K562 (cell line): ENCODE measurements around the gene FXN. TPM values are rescaled to one million over a fixed set of nuclear protein-coding genes. Genes with fewer than 3 reads are reported as not detected.

Source experiments
- EHMT2 ChIP-seq: fragments of 450-650 bp; IDR thresholded peaks from 2 replicates; pipeline ENCODE4 v1.6.1; 2018; ENCODE audit warnings: antibody characterized with exemption
- GATA2 ChIP-seq: sonication (generic); formaldehyde crosslinking; IDR thresholded peaks from 2 replicates; pipeline ENCODE4 v1.4.0; 2020; ENCODE audit warnings: mild to moderate bottlenecking, missing genetic modification reagents
- HNRNPK ChIP-seq: fragments of 200-400 bp; formaldehyde crosslinking; IDR thresholded peaks from one replicate; pipeline ENCODE4 v1.6.1; 2018; ENCODE audit warnings: mild to moderate bottlenecking, low read depth, low read length; ENCODE audit not compliant: poor library complexity, severe bottlenecking
- KDM5B ChIP-seq: fragments of 200-600 bp; sonication (generic); IDR thresholded peaks from 2 replicates; pipeline ENCODE4 v1.6.1; 2012; ENCODE audit warnings: low read depth, mild to moderate bottlenecking, moderate library complexity, low read length, control low read depth, inconsistent platforms; ENCODE audit not compliant: insufficient replicate concordance
- MAZ ChIP-seq, 2 experiments: fragments of 450-650 bp in 1 of 2; sonication (generic) in 1 of 2; formaldehyde crosslinking; IDR thresholded peaks in 1 of 2; conservative IDR thresholded peaks in 1 of 2; 2 replicates each; pipeline versions ENCODE4 v1.4.0 to v1.5.0; 2020; ENCODE audit warnings: mild to moderate bottlenecking in 1 of 2, missing genetic modification reagents in 1 of 2
- MTA1 ChIP-seq: fragments of 450-650 bp; IDR thresholded peaks from 2 replicates; pipeline ENCODE4 v1.6.1; 2017; ENCODE audit warnings: borderline replicate concordance
- PHB ChIP-seq: fragments of 250-450 bp; sonication (Bioruptor Pico); IDR thresholded peaks from 2 replicates; pipeline ENCODE4 v1.5.0; 2021
- RAD21 ChIP-seq, 2 experiments: fragments of 250-450 bp in 1 of 2; fragments of 450-650 bp in 1 of 2; sonication (Bioruptor Pico) in 1 of 2; formaldehyde crosslinking in 1 of 2; IDR thresholded peaks in 1 of 2; conservative IDR thresholded peaks in 1 of 2; 2 replicates each; pipeline versions ENCODE4 v1.4.0 to v1.8.0; 2020 to 2022; ENCODE audit warnings: mild to moderate bottlenecking in 2 of 2, moderate library complexity in 1 of 2
- SIN3B ChIP-seq: fragments of 450-650 bp; IDR thresholded peaks from 2 replicates; pipeline ENCODE4 v1.6.1; 2017; ENCODE audit warnings: low read depth, mild to moderate bottlenecking, moderate library complexity
- SIRT6 ChIP-seq: IDR thresholded peaks from one replicate; pipeline ENCODE4 v1.6.1; 2012; ENCODE audit warnings: low read depth, mild to moderate bottlenecking, control low read depth, inconsistent platforms, low read length, moderate library complexity
- SUPT5H ChIP-seq: fragments of 450-650 bp; IDR thresholded peaks from 2 replicates; pipeline ENCODE4 v1.6.1; 2016
- ZNF143 ChIP-seq: sonication (generic); formaldehyde crosslinking; IDR thresholded peaks from 2 replicates; pipeline ENCODE4 v1.9.0; 2022; ENCODE audit warnings: mild to moderate bottlenecking, missing genetic modification reagents
- ZNF239 ChIP-seq: fragments of 250-450 bp; sonication (Bioruptor Pico); IDR thresholded peaks from 2 replicates; pipeline ENCODE4 v1.4.0; 2020; ENCODE audit warnings: mild to moderate bottlenecking
- polyA plus RNA-seq, 8 experiments: library from polyadenylated mRNA; depleted of rRNA in 4 of 8; stranded (reverse) in 5 of 8; unstranded in 3 of 8; fragments of >200 nt; fragmentation: Nextera tagmentation in 2 of 8; fragmentation: Illumina TruSeq in 1 of 8; extraction: Ambion mirVana in 2 of 8; extraction: Trizol in 1 of 8; gene quantifications; 2 replicates each; pipeline versions ENCODE4 v1.2.1 to v1.2.3, GENCODE V29; 2011 to 2014; ENCODE audit warnings: inconsistent platforms in 1 of 8, missing spikeins in 1 of 8
- total RNA-seq, 7 experiments: library from RNA; depleted of rRNA in 6 of 7; stranded (reverse); fragments of >200 nt in 6 of 7; fragmentation: Illumina TruSeq in 2 of 7; extraction: Trizol in 2 of 7; gene quantifications; 2 replicates each; pipeline versions ENCODE4 v1.2.1 to v1.2.3, GENCODE V29; 2011 to 2021; ENCODE audit warnings: low replicate concordance in 1 of 7
- TF ChIP-seq, protein P1 (sequence below): fragments of 250-450 bp; sonication (Bioruptor Pico); IDR thresholded peaks from 2 replicates; pipeline ENCODE4 v1.8.0; 2021; ENCODE audit warnings: moderate library complexity, mild to moderate bottlenecking, inconsistent platforms
- TF ChIP-seq, protein P2 (sequence below): sonication (generic); formaldehyde crosslinking; IDR thresholded peaks from 2 replicates; pipeline ENCODE4 v1.4.0; 2020; ENCODE audit warnings: mild to moderate bottlenecking, missing genetic modification reagents
- TF ChIP-seq, protein P3 (sequence below): IDR thresholded peaks from 2 replicates; pipeline ENCODE4 v1.6.1; 2016; ENCODE audit warnings: missing genetic modification characterization, missing compliant biosample characterization
- TF ChIP-seq, protein P4 (sequence below): IDR thresholded peaks from 2 replicates; pipeline ENCODE4 v1.6.1; 2011; ENCODE audit warnings: borderline replicate concordance, low read depth, mild to moderate bottlenecking, moderate library complexity, low read length; ENCODE audit not compliant: insufficient read depth, poor library complexity, severe bottlenecking
- TF ChIP-seq, protein P5 (sequence below): fragments of 250-450 bp; sonication (Bioruptor Pico); IDR thresholded peaks from 2 replicates; pipeline ENCODE4 v1.8.0; 2022; ENCODE audit warnings: moderate library complexity, mild to moderate bottlenecking, inconsistent platforms
- TF ChIP-seq, protein P6 (sequence below): fragments of 450-650 bp; IDR thresholded peaks from 2 replicates; pipeline ENCODE4 v1.6.1; 2016

FXN gene
- total and polyA plus RNA-seq, 9 of the 15 experiments (the other 6 are each of a cell fraction or from before 2014, with no cell fraction given) = 7.6 to 51.5 (median 30.3) TPM

DNA sequence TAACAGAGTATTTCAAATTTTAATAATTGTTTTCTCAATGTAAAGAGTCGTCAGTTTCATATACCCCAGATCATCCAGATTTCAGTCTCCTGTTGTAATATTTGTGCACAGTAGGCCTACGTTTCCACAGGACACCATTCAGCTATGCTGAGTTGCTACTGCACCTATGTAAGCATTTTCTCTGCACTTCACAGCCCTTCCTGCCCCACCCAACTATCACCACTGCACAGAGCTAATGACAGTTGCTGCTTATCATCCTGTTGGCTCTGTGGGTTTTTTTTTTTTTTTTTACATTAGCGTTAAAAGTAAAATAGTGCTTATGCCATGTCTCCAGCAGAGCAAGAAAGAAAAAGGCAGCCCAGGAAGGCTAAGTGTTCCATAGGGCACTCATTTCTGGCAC, 15.7 kb upstream of the FXN start (continued):
- TF ChIP-seq SIRT6 (no peak), HNRNPK (no peak), KDM5B (no peak), MAZ (CRISPR knock-in tag; conservative IDR thresholded peaks at IDR 0.05 in 1 of 2, IDR thresholded peaks at IDR 0.05 in 1 of 2) (peak in 1 of 2 experiments; percentile 32; a peak in 1 of 4 replicates), PHB (CRISPR knock-in tag) (no peak), GATA2 (CRISPR knock-in tag) (peak; percentile 74), MTA1 (no peak), ZNF143 (CRISPR knock-in tag) (no peak), ZNF239 (CRISPR knock-in tag) (no peak), EHMT2 (no peak), SUPT5H (no peak), SIN3B (no peak), RAD21 (CRISPR knock-in tag; conservative IDR thresholded peaks at IDR 0.05 in 1 of 2, IDR thresholded peaks at IDR 0.05 in 1 of 2) (no peak)
- TF ChIP-seq, protein P1, sequence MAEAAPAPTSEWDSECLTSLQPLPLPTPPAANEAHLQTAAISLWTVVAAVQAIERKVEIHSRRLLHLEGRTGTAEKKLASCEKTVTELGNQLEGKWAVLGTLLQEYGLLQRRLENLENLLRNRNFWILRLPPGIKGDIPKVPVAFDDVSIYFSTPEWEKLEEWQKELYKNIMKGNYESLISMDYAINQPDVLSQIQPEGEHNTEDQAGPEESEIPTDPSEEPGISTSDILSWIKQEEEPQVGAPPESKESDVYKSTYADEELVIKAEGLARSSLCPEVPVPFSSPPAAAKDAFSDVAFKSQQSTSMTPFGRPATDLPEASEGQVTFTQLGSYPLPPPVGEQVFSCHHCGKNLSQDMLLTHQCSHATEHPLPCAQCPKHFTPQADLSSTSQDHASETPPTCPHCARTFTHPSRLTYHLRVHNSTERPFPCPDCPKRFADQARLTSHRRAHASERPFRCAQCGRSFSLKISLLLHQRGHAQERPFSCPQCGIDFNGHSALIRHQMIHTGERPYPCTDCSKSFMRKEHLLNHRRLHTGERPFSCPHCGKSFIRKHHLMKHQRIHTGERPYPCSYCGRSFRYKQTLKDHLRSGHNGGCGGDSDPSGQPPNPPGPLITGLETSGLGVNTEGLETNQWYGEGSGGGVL (CRISPR knock-in tag) = no peak
- TF ChIP-seq, protein P2, sequence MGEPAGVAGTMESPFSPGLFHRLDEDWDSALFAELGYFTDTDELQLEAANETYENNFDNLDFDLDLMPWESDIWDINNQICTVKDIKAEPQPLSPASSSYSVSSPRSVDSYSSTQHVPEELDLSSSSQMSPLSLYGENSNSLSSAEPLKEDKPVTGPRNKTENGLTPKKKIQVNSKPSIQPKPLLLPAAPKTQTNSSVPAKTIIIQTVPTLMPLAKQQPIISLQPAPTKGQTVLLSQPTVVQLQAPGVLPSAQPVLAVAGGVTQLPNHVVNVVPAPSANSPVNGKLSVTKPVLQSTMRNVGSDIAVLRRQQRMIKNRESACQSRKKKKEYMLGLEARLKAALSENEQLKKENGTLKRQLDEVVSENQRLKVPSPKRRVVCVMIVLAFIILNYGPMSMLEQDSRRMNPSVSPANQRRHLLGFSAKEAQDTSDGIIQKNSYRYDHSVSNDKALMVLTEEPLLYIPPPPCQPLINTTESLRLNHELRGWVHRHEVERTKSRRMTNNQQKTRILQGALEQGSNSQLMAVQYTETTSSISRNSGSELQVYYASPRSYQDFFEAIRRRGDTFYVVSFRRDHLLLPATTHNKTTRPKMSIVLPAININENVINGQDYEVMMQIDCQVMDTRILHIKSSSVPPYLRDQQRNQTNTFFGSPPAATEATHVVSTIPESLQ = no peak
- TF ChIP-seq, protein P3, sequence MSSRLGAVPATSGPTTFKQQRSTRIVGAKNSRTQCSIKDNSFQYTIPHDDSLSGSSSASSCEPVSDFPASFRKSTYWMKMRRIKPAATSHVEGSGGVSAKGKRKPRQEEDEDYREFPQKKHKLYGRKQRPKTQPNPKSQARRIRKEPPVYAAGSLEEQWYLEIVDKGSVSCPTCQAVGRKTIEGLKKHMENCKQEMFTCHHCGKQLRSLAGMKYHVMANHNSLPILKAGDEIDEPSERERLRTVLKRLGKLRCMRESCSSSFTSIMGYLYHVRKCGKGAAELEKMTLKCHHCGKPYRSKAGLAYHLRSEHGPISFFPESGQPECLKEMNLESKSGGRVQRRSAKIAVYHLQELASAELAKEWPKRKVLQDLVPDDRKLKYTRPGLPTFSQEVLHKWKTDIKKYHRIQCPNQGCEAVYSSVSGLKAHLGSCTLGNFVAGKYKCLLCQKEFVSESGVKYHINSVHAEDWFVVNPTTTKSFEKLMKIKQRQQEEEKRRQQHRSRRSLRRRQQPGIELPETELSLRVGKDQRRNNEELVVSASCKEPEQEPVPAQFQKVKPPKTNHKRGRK (tag) = no peak
- TF ChIP-seq, protein P4, sequence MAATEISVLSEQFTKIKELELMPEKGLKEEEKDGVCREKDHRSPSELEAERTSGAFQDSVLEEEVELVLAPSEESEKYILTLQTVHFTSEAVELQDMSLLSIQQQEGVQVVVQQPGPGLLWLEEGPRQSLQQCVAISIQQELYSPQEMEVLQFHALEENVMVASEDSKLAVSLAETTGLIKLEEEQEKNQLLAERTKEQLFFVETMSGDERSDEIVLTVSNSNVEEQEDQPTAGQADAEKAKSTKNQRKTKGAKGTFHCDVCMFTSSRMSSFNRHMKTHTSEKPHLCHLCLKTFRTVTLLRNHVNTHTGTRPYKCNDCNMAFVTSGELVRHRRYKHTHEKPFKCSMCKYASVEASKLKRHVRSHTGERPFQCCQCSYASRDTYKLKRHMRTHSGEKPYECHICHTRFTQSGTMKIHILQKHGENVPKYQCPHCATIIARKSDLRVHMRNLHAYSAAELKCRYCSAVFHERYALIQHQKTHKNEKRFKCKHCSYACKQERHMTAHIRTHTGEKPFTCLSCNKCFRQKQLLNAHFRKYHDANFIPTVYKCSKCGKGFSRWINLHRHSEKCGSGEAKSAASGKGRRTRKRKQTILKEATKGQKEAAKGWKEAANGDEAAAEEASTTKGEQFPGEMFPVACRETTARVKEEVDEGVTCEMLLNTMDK = no peak
- TF ChIP-seq, protein P5, sequence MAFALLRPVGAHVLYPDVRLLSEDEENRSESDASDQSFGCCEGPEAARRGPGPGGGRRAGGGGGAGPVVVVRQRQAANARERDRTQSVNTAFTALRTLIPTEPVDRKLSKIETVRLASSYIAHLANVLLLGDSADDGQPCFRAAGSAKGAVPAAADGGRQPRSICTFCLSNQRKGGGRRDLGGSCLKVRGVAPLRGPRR (CRISPR knock-in tag) = no peak
- TF ChIP-seq, protein P6, sequence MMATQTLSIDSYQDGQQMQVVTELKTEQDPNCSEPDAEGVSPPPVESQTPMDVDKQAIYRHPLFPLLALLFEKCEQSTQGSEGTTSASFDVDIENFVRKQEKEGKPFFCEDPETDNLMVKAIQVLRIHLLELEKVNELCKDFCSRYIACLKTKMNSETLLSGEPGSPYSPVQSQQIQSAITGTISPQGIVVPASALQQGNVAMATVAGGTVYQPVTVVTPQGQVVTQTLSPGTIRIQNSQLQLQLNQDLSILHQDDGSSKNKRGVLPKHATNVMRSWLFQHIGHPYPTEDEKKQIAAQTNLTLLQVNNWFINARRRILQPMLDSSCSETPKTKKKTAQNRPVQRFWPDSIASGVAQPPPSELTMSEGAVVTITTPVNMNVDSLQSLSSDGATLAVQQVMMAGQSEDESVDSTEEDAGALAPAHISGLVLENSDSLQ = peak; percentile 60; the same call in 1 of the 2 replicates
